ENCODE results near the gene THTPA. TPM values are rescaled to one million over a fixed set of nuclear protein-coding genes. Genes with fewer than 3 reads are reported as not detected.

THTPA gene
- total RNA-seq, 1 experiment from 2014 or later: 12.3 TPM

- Histone ChIP-seq H3K36me3 (ENCODE audit: insufficient read depth, low read length, poor library complexity, severe bottlenecking) (no peaks in the 10 kb centered on the region), H3K9me3 (ENCODE audit: low read depth, low read length, poor library complexity, severe bottlenecking) (no peaks in the 10 kb centered on the region), H3K4me1 (ENCODE audit: insufficient read depth, low read length, poor library complexity, severe bottlenecking) (peaks cover 5% of the 10 kb centered on the region), H3K27ac (ENCODE audit: low read depth, low read length, poor library complexity, severe bottlenecking) (no peak overlapping the region), H3K27me3 (replicated peaks; ENCODE audit: insufficient read depth, low read depth, low read length, poor library complexity) (no peaks in the 10 kb centered on the region), H3K4me3 (ENCODE audit: low read depth, low read length, poor library complexity, severe bottlenecking) (no peak overlapping the region)
- DNase-seq (ENCODE audit: low spot score): no peak
- BruUV-seq (replicated peaks): no TSS peak
- POLR2A ChIA-PET (ENCODE audit: low non-redundant PET): no interaction called here
- no peak for TF ChIP-seq CTCF (conservative IDR thresholded peaks at IDR 0.05; ENCODE audit: low read depth, low read length)
- no peak for TF ChIP-seq EZH2 (IDR thresholded peaks at IDR 0.05; ENCODE audit: borderline replicate concordance, low read depth, low read length, poor library complexity, severe bottlenecking)
- intact Hi-C loops (cut with micrococcal nuclease; ENCODE audit: unreplicated experiment): no loop called here
- CTCF ChIA-PET: interaction anchor here (0.6 kb wide), 1 partner anchor 48 kb away, joined by 3 read pairs; no protein-coding TSS in a partner anchor
Observed at GRCh38 chr14:23546450-23547035, 9.5 kb upstream of the THTPA start.

- CTCF ChIA-PET: no interaction called here
- H3K36me3 ChIP-seq (ENCODE audit: insufficient read depth, low read length, poor library complexity, severe bottlenecking): no peaks in the 10 kb centered on the region
- intact Hi-C loops (cut with micrococcal nuclease; ENCODE audit: unreplicated experiment): no loop called here
- no TSS peak for BruUV-seq (replicated peaks)
- peaks cover 5% of the 10 kb centered on the region for H3K4me1 ChIP-seq (ENCODE audit: insufficient read depth, low read length, poor library complexity, severe bottlenecking)
- no peaks in the 10 kb centered on the region for H3K27me3 ChIP-seq (replicated peaks; ENCODE audit: insufficient read depth, low read depth, low read length, poor library complexity)
- H3K4me3 ChIP-seq (ENCODE audit: low read depth, low read length, poor library complexity, severe bottlenecking): no peak overlapping the region
- POLR2A ChIA-PET (ENCODE audit: low non-redundant PET): no interaction called here
- no peak for DNase-seq (ENCODE audit: low spot score)
- H3K9me3 ChIP-seq (ENCODE audit: low read depth, low read length, poor library complexity, severe bottlenecking): no peaks in the 10 kb centered on the region
- no peak overlapping the region for H3K27ac ChIP-seq (ENCODE audit: low read depth, low read length, poor library complexity, severe bottlenecking)
- TF ChIP-seq CTCF (conservative IDR thresholded peaks at IDR 0.05; ENCODE audit: low read depth, low read length) (no peak), EZH2 (IDR thresholded peaks at IDR 0.05; ENCODE audit: borderline replicate concordance, low read depth, low read length, poor library complexity, severe bottlenecking) (no peak)
Observed at GRCh38 chr14:23547924-23548323, 8.1 kb upstream of the THTPA start.

- TF ChIP-seq EZH2 (IDR thresholded peaks at IDR 0.05; ENCODE audit: borderline replicate concordance, low read depth, low read length, poor library complexity, severe bottlenecking) (no peak), CTCF (conservative IDR thresholded peaks at IDR 0.05; ENCODE audit: low read depth, low read length) (no peak)
- Histone ChIP-seq H3K4me3 (ENCODE audit: low read depth, low read length, poor library complexity, severe bottlenecking) (no peak overlapping the region), H3K27ac (ENCODE audit: low read depth, low read length, poor library complexity, severe bottlenecking) (no peak overlapping the region), H3K4me1 (ENCODE audit: insufficient read depth, low read length, poor library complexity, severe bottlenecking) (peaks cover 5% of the 10 kb centered on the region), H3K36me3 (ENCODE audit: insufficient read depth, low read length, poor library complexity, severe bottlenecking) (no peaks in the 10 kb centered on the region), H3K27me3 (replicated peaks; ENCODE audit: insufficient read depth, low read depth, low read length, poor library complexity) (no peaks in the 10 kb centered on the region), H3K9me3 (ENCODE audit: low read depth, low read length, poor library complexity, severe bottlenecking) (no peaks in the 10 kb centered on the region)
- intact Hi-C loops (cut with micrococcal nuclease; ENCODE audit: unreplicated experiment): no loop called here
- no TSS peak for BruUV-seq (replicated peaks)
- no peak for DNase-seq (ENCODE audit: low spot score)
- ChIA-PET CTCF (no interaction called here), POLR2A (ENCODE audit: low non-redundant PET) (no interaction called here)
Observed at GRCh38 chr14:23548351-23549318, 7.4 kb upstream of the THTPA start.
